ENCODE measurements around the gene BEST1. TPM values are rescaled to one million over a fixed set of nuclear protein-coding genes. Genes with fewer than 3 reads are reported as not detected.
A peak's percentile ranks its signal among the peaks of the same experiment; 100 is the strongest.

The BEST1 gene
- total and polyA plus RNA-seq, 2 of the 13 experiments (the other 11 are each of a cell fraction or from before 2014, with no cell fraction given): 0.09 to 0.65 TPM

- no peak for TF ChIP-seq ZNF567 (CRISPR knock-in tag; IDR thresholded peaks at IDR 0.05; ENCODE audit: borderline replicate concordance)
- TF ChIP-seq PCBP2 (optimal IDR thresholded peaks at IDR 0.05; ENCODE audit: low read depth, low read length, poor library complexity, severe bottlenecking): no peak
- TF ChIP-seq SOX6 (IDR thresholded peaks at IDR 0.05): no peak
- TF ChIP-seq SOX6 (CRISPR knock-in tag; IDR thresholded peaks at IDR 0.05): peak; percentile 86
- TF ChIP-seq PITX1 (CRISPR knock-in tag; IDR thresholded peaks at IDR 0.05): peak; percentile 68; the same call in 1 of the 2 replicates
- 0 out of 2 replicates have a peak, but pooled peaks have one; percentile 53 for TF ChIP-seq BCL6 (CRISPR knock-in tag; IDR thresholded peaks at IDR 0.05)
- TF ChIP-seq ZNF784 (CRISPR knock-in tag; IDR thresholded peaks at IDR 0.05; ENCODE audit: borderline replicate concordance): 0 out of 2 replicates have a peak, but pooled peaks have one; percentile 39
- TF ChIP-seq RCOR2 (CRISPR knock-in tag; IDR thresholded peaks at IDR 0.05): peak; percentile 56; the same call in 1 of the 2 replicates
- TF ChIP-seq ZFX (CRISPR knock-in tag; IDR thresholded peaks at IDR 0.05; ENCODE audit: low read depth): peak; percentile 97
- peak; percentile 43; the same call in 1 of the 2 replicates for TF ChIP-seq ZNF275 (CRISPR knock-in tag; IDR thresholded peaks at IDR 0.05; ENCODE audit: borderline replicate concordance)
- TF ChIP-seq RFX3 (CRISPR knock-in tag; IDR thresholded peaks at IDR 0.05): no peak
- TF ChIP-seq NKX3-1 (CRISPR knock-in tag; IDR thresholded peaks at IDR 0.05): 0 out of 2 replicates have a peak, but pooled peaks have one; percentile 55
- peak; percentile 80 for TF ChIP-seq XRCC5 (optimal IDR thresholded peaks at IDR 0.05; ENCODE audit: low read length)
- TF ChIP-seq KDM1A (CRISPR knock-in tag; IDR thresholded peaks at IDR 0.05): peak; percentile 41; the same call in 1 of the 2 replicates
- TF ChIP-seq PAXIP1 (CRISPR knock-in tag; conservative IDR thresholded peaks at IDR 0.05): peak; percentile 85
- no peak for TF ChIP-seq FOXM1 (CRISPR knock-in tag; IDR thresholded peaks at IDR 0.05)
- 0 out of 2 replicates have a peak, but pooled peaks have one; percentile 36 for TF ChIP-seq ZBTB44 (CRISPR knock-in tag; IDR thresholded peaks at IDR 0.05)
- peak in 1 of 2 experiments; percentile 90; a peak in 2 of 4 replicates for TF ChIP-seq ATF4 (CRISPR knock-in tag; IDR thresholded peaks at IDR 0.05)
- TF ChIP-seq KMT2A (CRISPR knock-in tag; IDR thresholded peaks at IDR 0.05): 0 out of 2 replicates have a peak, but pooled peaks have one; percentile 39
These were observed 51.5 kb downstream of the BEST1 start (continued) for GRCh38 chr11:62001450-62002191.
